ENCODE measurements around the gene MARK2. TPM values are rescaled to one million over a fixed set of nuclear protein-coding genes. Genes with fewer than 3 reads are reported as not detected.

The MARK2 gene
- total RNA-seq, 2 donors from 2014 or later, result 39.7 to 39.8 TPM

- H3K27me3 ChIP-seq (ENCODE audit: control insufficient read depth, insufficient read depth, low read length, poor library complexity, severe bottlenecking), result no peaks in the 10 kb centered on the region
- peaks cover 7% of the 10 kb centered on the region for H3K4me1 ChIP-seq (ENCODE audit: control insufficient read depth, insufficient read depth, low read length)
- Mint-ChIP-seq H3K4me3 (no peak overlapping the region), H3K27me3 (ENCODE audit: insufficient read depth) (no peaks in the 10 kb centered on the region), H3K9me3 (no peaks in the 10 kb centered on the region), H3K4me1 (peaks cover 28% of the 10 kb centered on the region), H3K27ac (peak overlapping the region; percentile 82), H3K36me3 (ENCODE audit: low read depth) (peaks cover 41% of the 10 kb centered on the region)
- no peak overlapping the region for H3K27ac ChIP-seq (ENCODE audit: low read depth, low read length)
- no peak overlapping the region for H3K4me3 ChIP-seq (ENCODE audit: low read length)
- peak; percentile 79 for TF ChIP-seq CTCF (conservative IDR thresholded peaks at IDR 0.05)
- peaks cover 43% of the 10 kb centered on the region for H3K36me3 ChIP-seq (ENCODE audit: control insufficient read depth, insufficient read depth, low read length)
- WGBS, 2 experiments (ENCODE audit: insufficient coverage in 1 of 2, insufficient read length in 1 of 2), result 71 to 78% methylated on average over 13 to 14 of the region's 14 CpGs
- peak; percentile 90 for DNase-seq
- no peak overlapping the region for H3K9ac ChIP-seq (ENCODE audit: extremely low read depth, low read length, poor library complexity, severe bottlenecking)
- H3K9me3 ChIP-seq (ENCODE audit: control insufficient read depth, low read length), result no peaks in the 10 kb centered on the region
These were observed 106.7 kb downstream of the MARK2 start for GRCh38 chr11:63945477-63946163.

GRCh38 chr11:63951779-63952536, 113.0 kb downstream of the MARK2 start:
- no peak overlapping the region for H3K9ac ChIP-seq (ENCODE audit: extremely low read depth, low read length, poor library complexity, severe bottlenecking)
- no peaks in the 10 kb centered on the region for H3K9me3 ChIP-seq (ENCODE audit: control insufficient read depth, low read length)
- H3K36me3 ChIP-seq (ENCODE audit: control insufficient read depth, insufficient read depth, low read length), result peaks cover 70% of the 10 kb centered on the region
- Mint-ChIP-seq H3K36me3 (ENCODE audit: low read depth) (peaks cover 76% of the 10 kb centered on the region), H3K4me1 (peaks cover 15% of the 10 kb centered on the region), H3K4me3 (no peak overlapping the region), H3K27ac (peak overlapping the region; percentile 79), H3K27me3 (ENCODE audit: insufficient read depth) (no peaks in the 10 kb centered on the region), H3K9me3 (no peaks in the 10 kb centered on the region)
- H3K27ac ChIP-seq (ENCODE audit: low read depth, low read length), result no peak overlapping the region
- TF ChIP-seq CTCF (conservative IDR thresholded peaks at IDR 0.05), result no peak
- DNase-seq, result no peak
- no peak overlapping the region for H3K4me3 ChIP-seq (ENCODE audit: low read length)
- H3K27me3 ChIP-seq (ENCODE audit: control insufficient read depth, insufficient read depth, low read length, poor library complexity, severe bottlenecking), result no peaks in the 10 kb centered on the region
- WGBS, 2 experiments (ENCODE audit: insufficient coverage in 1 of 2, insufficient read length in 1 of 2), result 91 to 93% methylated on average over 20 of the region's 20 CpGs
- no peaks in the 10 kb centered on the region for H3K4me1 ChIP-seq (ENCODE audit: control insufficient read depth, insufficient read depth, low read length)

DNA sequence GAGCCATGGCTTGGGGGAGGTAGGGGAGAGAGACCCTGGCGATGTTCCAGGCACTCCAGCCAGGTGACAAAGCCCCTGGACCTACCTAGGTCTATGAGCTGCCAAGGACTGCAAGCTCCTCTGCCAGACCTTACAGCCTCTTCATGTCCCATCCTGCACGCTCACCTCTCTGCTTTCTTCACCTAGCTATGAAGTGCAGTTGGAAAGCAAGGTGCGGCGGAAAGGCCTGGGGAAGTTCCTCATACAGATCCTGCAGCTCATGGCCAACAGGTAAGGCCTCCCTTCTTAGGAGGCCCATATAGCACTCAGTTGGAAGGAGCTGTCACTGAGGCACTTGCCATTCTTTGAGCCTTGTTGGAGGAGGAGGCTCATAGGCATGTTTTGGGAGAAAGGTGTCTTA, 113.7 kb downstream of the MARK2 start:
- no peaks in the 10 kb centered on the region for H3K27me3 ChIP-seq (ENCODE audit: control insufficient read depth, insufficient read depth, low read length, poor library complexity, severe bottlenecking)
- TF ChIP-seq CTCF (conservative IDR thresholded peaks at IDR 0.05), result no peak
- no peaks in the 10 kb centered on the region for H3K27me3 Mint-ChIP-seq (ENCODE audit: insufficient read depth)
- 99 to 100% methylated on average over 3 to 4 of the region's 4 CpGs for WGBS, 2 experiments (ENCODE audit: insufficient coverage in 1 of 2, insufficient read length in 1 of 2)
- peaks cover 15% of the 10 kb centered on the region for H3K4me1 Mint-ChIP-seq
- H3K9me3 ChIP-seq (ENCODE audit: control insufficient read depth, low read length), result no peaks in the 10 kb centered on the region
- no peak overlapping the region for H3K9ac ChIP-seq (ENCODE audit: extremely low read depth, low read length, poor library complexity, severe bottlenecking)
- H3K36me3 ChIP-seq (ENCODE audit: control insufficient read depth, insufficient read depth, low read length), result peaks cover 64% of the 10 kb centered on the region
- H3K4me3 ChIP-seq (ENCODE audit: low read length), result no peak overlapping the region
- no peaks in the 10 kb centered on the region for H3K9me3 Mint-ChIP-seq
- H3K4me3 Mint-ChIP-seq, result no peak overlapping the region
- H3K27ac Mint-ChIP-seq, result peak overlapping the region; percentile 79
- no peak for DNase-seq
- H3K36me3 Mint-ChIP-seq (ENCODE audit: low read depth), result peaks cover 77% of the 10 kb centered on the region
- H3K27ac ChIP-seq (ENCODE audit: low read depth, low read length), result no peak overlapping the region
- H3K4me1 ChIP-seq (ENCODE audit: control insufficient read depth, insufficient read depth, low read length), result no peaks in the 10 kb centered on the region

Measured in endodermal cell (in vitro differentiated cells).